Measurements from ENCODE around the gene LPAR1. TPM values are rescaled to one million over a fixed set of nuclear protein-coding genes. Genes with fewer than 3 reads are reported as not detected.
A peak's percentile ranks its signal among the peaks of the same experiment; 100 is the strongest.

The LPAR1 gene
- total RNA-seq, 1 donor from 2014 or later: 5.6 TPM

GRCh38 chr9:111035543-111036428 is 2.5 kb downstream of the LPAR1 start:
- Mint-ChIP-seq H3K27ac (ENCODE audit: unreplicated experiment) (no peak overlapping the region), H3K36me3 (ENCODE audit: low read depth, unreplicated experiment) (peaks cover 7% of the 10 kb centered on the region), H3K27me3 (ENCODE audit: unreplicated experiment) (peaks cover 5% of the 10 kb centered on the region), H3K4me3 (ENCODE audit: unreplicated experiment) (peak overlapping the region; percentile 91), H3K4me1 (ENCODE audit: unreplicated experiment) (peaks cover 23% of the 10 kb centered on the region), H3K9me3 (ENCODE audit: unreplicated experiment) (no peaks in the 10 kb centered on the region)
- TF ChIP-seq CTCF (IDR thresholded peaks at IDR 0.05; ENCODE audit: unreplicated experiment): no peak
- no peak for DNase-seq (ENCODE audit: low spot score)

- peaks cover 23% of the 10 kb centered on the region for H3K4me1 Mint-ChIP-seq (ENCODE audit: unreplicated experiment)
- H3K36me3 Mint-ChIP-seq (ENCODE audit: low read depth, unreplicated experiment): peaks cover 7% of the 10 kb centered on the region
- DNase-seq (ENCODE audit: low spot score): no peak
- no peak overlapping the region for H3K4me3 Mint-ChIP-seq (ENCODE audit: unreplicated experiment)
- peaks cover 4% of the 10 kb centered on the region for H3K27me3 Mint-ChIP-seq (ENCODE audit: unreplicated experiment)
- TF ChIP-seq CTCF (IDR thresholded peaks at IDR 0.05; ENCODE audit: unreplicated experiment): no peak
- H3K9me3 Mint-ChIP-seq (ENCODE audit: unreplicated experiment): no peaks in the 10 kb centered on the region
- H3K27ac Mint-ChIP-seq (ENCODE audit: unreplicated experiment): no peak overlapping the region
These were observed 3.3 kb downstream of the LPAR1 start for GRCh38 chr9:111034898-111035539.

- H3K27me3 Mint-ChIP-seq (ENCODE audit: unreplicated experiment): peaks cover 4% of the 10 kb centered on the region
- TF ChIP-seq CTCF (IDR thresholded peaks at IDR 0.05; ENCODE audit: unreplicated experiment): no peak
- peaks cover 22% of the 10 kb centered on the region for H3K4me1 Mint-ChIP-seq (ENCODE audit: unreplicated experiment)
- H3K4me3 Mint-ChIP-seq (ENCODE audit: unreplicated experiment): no peak overlapping the region
- peaks cover 7% of the 10 kb centered on the region for H3K36me3 Mint-ChIP-seq (ENCODE audit: low read depth, unreplicated experiment)
- DNase-seq (ENCODE audit: low spot score): no peak
- no peak overlapping the region for H3K27ac Mint-ChIP-seq (ENCODE audit: unreplicated experiment)
- H3K9me3 Mint-ChIP-seq (ENCODE audit: unreplicated experiment): no peaks in the 10 kb centered on the region
These were observed 3.9 kb downstream of the LPAR1 start for GRCh38 chr9:111034170-111034897.

- H3K9me3 Mint-ChIP-seq (ENCODE audit: unreplicated experiment): no peaks in the 10 kb centered on the region
- no peaks in the 10 kb centered on the region for H3K36me3 Mint-ChIP-seq (ENCODE audit: low read depth, unreplicated experiment)
- TF ChIP-seq CTCF (IDR thresholded peaks at IDR 0.05; ENCODE audit: unreplicated experiment): no peak
- H3K27ac Mint-ChIP-seq (ENCODE audit: unreplicated experiment): no peak overlapping the region
- H3K27me3 Mint-ChIP-seq (ENCODE audit: unreplicated experiment): no peaks in the 10 kb centered on the region
- peaks cover 15% of the 10 kb centered on the region for H3K4me1 Mint-ChIP-seq (ENCODE audit: unreplicated experiment)
- no peak for DNase-seq (ENCODE audit: low spot score)
- H3K4me3 Mint-ChIP-seq (ENCODE audit: unreplicated experiment): no peak overlapping the region
These were observed 7.8 kb downstream of the LPAR1 start for GRCh38 chr9:111030492-111030891.
